ENCODE measurements around the gene TTLL3. TPM values are rescaled to one million over a fixed set of nuclear protein-coding genes. Genes with fewer than 3 reads are reported as not detected.

Gene TTLL3
- total and polyA plus RNA-seq, 2 of the 13 experiments (the other 11 are each of a cell fraction or from before 2014, with no cell fraction given), result 9.5 to 51.2 TPM

GRCh38 chr3:9878700-9879099 is 68.6 kb downstream of the TTLL3 start (continued):
- TF ChIP-seq SNAPC4 (CRISPR knock-in tag; IDR thresholded peaks at IDR 0.05) (no peak), FOXO1 (CRISPR knock-in tag; IDR thresholded peaks at IDR 0.05) (no peak; the same call in 1 of the 2 replicates), MYC (CRISPR knock-in tag; IDR thresholded peaks at IDR 0.05; ENCODE audit: borderline replicate concordance) (no peak), IRF2 (CRISPR knock-in tag; IDR thresholded peaks at IDR 0.05) (0 out of 2 replicates have a peak, but pooled peaks have one; percentile 32), ZBTB21 (CRISPR knock-in tag; IDR thresholded peaks at IDR 0.05) (no peak), ARID3A (IDR thresholded peaks at IDR 0.05; ENCODE audit: low read depth, low read length) (no peak), ZNF850 (CRISPR knock-in tag; conservative IDR thresholded peaks at IDR 0.05) (no peak), FOXA3 (CRISPR knock-in tag; IDR thresholded peaks at IDR 0.05) (peak; percentile 50), ZNF775 (CRISPR knock-in tag; IDR thresholded peaks at IDR 0.05; ENCODE audit: borderline replicate concordance) (no peak), ZKSCAN8 (CRISPR knock-in tag; IDR thresholded peaks at IDR 0.05; ENCODE audit: borderline replicate concordance) (peak; percentile 43; the same call in 1 of the 2 replicates), ZNF432 (CRISPR knock-in tag; IDR thresholded peaks at IDR 0.05; ENCODE audit: borderline replicate concordance) (no peak), PRDM10 (CRISPR knock-in tag; IDR thresholded peaks at IDR 0.05; ENCODE audit: low read depth) (no peak), DNMT1 (CRISPR knock-in tag; IDR thresholded peaks at IDR 0.05) (no peak), ZNF275 (CRISPR knock-in tag; IDR thresholded peaks at IDR 0.05; ENCODE audit: borderline replicate concordance) (no peak), ZNF543 (CRISPR knock-in tag; IDR thresholded peaks at IDR 0.05) (no peak)

Data from HepG2 (cell line).